ENCODE results near the gene POLR2I.
A peak's percentile ranks its signal among the peaks of the same experiment; 100 is the strongest.
"Not testable (repeated sequence)": the region's sequence is repeated elsewhere in the genome, so short reads cannot be mapped to it uniquely, and the experiment has no call there.

Gene POLR2I

DNA sequence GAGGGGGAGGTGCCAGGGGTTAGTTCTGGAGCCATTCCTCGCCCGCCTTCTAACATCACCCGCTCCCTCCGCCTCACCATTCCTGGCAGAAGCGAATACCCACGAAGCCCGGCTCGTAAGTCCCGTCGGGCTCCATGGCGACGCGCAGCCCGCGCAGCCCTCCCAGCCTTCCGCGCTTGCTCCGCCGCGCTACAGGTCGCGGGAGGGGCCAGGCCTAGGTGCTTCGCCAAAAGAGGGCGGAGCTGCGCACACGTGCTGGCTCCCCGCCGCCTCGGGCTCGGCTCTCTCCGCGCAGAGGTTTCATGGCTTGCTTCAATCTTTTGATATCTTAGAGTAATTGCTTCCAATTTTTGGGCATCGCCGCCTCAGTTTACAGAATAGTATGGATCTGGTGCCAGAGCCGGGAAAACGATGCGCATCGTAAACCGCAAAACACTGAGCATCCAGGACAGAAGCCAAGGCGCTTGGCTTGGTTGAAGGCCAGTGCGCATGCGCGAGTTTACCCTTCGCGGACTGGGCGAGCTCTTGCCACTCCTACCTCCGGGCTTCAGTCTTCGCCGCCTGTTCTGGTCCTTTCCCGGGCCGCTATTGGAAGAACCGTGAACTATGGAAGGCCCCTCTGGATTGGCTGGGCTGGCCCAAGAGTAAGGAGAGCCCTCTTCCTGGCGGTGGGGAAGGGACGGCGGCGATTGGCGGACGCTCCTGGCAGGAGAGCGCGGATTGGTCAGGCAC, at the start of gene POLR2I:
Gene POLR2I, minus strand, starts transcription at position 155 of the 732 bp plus-strand sequence. Its CDS starts 19 bp downstream, at position 136.
- peak; percentile 97 for DNase-seq (ENCODE audit: low read depth)

DNA sequence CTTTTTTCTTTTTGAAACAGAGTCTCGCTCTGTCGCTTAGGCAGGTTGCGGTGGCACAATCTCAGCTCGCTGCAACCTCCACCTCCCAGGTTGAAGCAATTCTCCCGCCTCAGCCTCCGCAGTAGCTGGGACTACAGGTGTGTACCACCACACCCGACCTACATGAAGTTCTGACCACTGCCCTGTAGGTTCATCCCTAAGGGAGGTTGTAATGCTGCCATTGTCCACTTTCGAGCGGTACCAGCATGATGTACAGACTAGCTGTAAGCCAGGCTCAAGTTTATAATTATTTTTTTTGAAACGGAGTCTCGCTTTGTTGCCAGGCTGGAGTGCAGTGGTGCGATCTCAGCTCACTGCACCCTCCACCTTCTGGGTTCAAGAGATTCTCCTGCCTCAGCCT, 49.1 kb upstream of the POLR2I start:
- DNase-seq (ENCODE audit: low read depth) = no peak

DNA sequence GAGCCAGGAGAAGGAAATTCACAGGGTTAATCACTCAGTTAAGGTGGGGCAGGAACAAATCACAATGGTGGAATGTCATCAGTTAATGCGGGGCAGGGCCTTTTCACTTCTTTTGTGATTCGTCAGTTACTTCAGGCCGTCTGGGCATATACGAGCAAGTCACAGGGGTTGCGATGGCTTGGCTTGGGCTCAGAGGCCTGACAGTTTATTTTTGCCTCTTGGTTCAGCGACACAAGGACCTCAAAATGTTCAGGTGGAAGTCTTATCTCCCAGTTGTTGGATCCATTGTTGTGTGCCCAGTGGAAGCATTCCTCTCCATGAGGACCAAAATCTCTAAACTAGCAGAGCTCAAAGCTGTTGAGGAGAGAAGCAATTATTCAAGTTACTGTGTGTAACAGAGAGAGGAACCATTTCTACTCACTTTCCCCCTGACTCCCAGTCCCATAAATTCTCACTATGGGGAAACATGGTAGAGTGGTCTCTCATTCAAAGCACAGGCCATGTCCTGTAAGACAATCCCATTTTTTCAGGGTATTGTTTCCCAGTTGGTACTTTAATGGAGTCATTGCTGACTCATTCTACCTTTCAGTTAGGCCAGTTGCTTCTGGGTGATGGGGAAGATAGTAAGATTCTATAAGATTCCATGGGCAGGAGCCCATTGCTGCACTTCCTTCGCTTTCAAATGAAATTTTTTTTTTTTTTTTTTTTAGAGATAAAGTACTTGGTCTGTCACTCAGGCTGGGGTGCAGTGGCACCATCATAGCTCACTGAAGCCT, 46.3 kb upstream of the POLR2I start:
- no peak for DNase-seq (ENCODE audit: low read depth)

GRCh38 chr19:36153126-36153525, 38.5 kb upstream of the POLR2I start:
- no peak for DNase-seq (ENCODE audit: low read depth)

GRCh38 chr19:36152352-36153091, 37.8 kb upstream of the POLR2I start, which contains the start of gene COX7A1:
Gene COX7A1, minus strand, starts transcription at chr19:36152447. Its CDS starts 40 bp downstream, at chr19:36152407.
- DNase-seq (ENCODE audit: low read depth) = no peak

DNA sequence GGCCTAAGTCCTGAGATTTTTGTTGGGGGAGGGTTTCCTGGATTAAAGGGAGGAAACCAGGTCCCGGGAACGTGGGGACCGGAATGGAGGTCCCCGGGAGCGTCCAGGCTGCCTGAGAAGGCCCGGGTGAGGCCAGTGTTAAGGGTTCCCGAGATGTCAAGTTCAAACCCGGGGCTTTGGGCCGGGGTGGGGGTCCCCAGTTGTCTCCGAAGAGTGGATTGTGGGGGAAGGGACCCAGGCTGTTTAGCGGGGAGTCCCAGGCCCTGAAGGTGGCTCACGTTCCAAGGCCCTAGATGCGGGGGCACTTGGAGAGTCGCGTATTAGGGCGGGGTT, 37.3 kb upstream of the POLR2I start:
- DNase-seq (ENCODE audit: low read depth) = no peak

DNA sequence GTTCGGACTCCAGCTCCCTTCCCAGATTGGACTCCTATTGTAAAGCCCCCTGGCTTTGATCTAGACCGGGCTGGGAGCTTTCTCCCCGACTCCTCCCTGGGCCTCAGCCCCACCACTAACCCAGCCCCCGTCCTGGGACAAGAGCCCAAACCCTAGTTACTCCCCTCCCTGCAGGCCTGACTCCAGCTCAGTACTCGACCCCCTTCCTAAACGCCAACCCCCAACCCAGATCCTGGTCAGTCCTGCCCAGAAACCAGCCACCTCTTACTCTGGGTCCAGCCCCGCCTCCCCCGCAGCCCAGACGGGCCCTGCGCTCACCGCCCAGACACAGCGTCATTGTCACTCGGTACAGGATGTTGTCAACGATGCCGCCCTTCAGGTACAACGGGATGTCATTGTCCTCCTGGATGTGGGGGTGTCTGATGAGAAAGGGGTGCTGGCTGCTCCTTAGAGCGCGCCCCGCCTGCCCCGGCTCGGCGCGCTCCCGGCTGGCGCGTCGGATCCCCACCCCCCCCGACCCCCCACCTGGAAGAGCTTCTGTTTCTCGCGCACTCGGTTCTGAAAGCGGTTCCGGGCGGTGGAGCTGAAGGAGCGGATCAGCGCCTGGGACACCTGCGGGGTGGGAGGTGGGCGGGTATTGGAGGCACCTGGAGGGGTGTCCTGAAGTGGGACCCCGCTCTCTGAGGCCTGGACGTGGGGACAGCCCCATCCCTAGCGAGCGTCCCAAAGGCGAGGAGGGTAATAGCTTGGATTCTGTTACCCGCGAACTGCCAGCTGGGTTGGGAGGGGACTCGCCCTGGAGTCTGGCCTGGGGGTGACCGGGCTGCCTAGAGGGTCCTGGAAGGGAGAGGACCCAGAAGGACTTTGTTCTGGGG, 36.7 kb upstream of the POLR2I start:
- DNase-seq (ENCODE audit: low read depth) = no peak

DNA sequence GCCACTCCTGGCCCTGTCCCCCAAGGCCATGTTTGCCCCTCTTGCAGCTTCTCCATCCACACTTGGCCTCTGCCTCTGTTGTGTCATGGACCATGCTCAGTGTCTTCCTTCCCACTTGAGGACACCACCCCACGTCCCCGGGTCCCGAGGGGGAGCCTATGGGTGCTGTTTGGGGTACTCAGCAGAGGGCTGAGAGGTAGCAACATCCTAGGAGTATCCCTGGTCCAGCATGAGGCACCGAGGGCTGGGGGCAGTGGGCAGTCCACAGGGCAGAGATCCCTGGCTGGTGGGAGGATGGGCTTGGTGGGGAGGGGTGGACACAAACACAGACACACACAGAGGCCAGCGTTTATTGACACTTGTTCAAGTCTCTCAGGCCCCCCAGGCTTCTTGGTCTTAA, 35.9 kb upstream of the POLR2I start:
- no peak for DNase-seq (ENCODE audit: low read depth)

- DNase-seq (ENCODE audit: low read depth) = no peak
Observed at GRCh38 chr19:36149673-36150406, 35.2 kb upstream of the POLR2I start.

DNA sequence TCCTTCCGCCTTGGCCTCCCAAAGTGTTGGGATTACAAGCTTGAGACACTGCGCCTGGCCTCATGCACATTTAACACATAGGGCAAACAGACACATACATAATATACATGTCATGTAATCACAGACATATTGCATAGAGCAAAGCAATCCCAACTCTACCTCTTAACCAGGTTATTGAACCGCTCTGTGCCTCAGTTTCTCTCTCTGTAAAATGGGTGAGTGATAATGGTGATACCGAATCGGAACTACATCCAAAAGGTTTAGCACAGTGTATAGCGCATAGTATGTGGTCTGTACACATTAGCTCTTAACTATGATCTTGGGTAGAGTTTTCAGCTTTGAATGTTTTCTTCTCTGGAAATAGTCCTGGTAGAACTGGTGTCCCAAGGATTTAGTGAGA, 29.9 kb upstream of the POLR2I start:
- no peak for DNase-seq (ENCODE audit: low read depth)

- no peak for DNase-seq (ENCODE audit: low read depth)
Observed at GRCh38 chr19:36142496-36142895, 27.8 kb upstream of the POLR2I start.

DNA sequence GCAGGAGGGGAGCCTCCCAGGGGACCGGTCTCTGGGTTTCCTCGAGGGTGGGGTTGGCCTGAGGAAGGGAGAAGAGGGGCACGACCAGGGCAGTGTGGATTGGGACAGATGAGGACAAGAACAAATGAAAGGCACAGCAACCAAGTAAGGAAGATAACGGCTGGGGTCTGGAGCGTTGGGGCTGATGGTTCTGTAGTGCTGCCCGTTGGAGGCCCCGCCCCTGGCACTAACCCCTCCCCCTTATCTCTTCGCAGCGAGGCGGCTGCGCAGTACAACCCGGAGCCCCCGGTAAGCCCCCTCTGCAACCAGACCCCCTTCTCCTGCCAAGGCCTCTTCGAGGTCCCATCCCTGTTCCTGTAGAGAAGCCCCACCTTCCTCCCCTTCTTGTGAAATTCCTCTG, 27.4 kb upstream of the POLR2I start:
- no peak for DNase-seq (ENCODE audit: low read depth)

DNA sequence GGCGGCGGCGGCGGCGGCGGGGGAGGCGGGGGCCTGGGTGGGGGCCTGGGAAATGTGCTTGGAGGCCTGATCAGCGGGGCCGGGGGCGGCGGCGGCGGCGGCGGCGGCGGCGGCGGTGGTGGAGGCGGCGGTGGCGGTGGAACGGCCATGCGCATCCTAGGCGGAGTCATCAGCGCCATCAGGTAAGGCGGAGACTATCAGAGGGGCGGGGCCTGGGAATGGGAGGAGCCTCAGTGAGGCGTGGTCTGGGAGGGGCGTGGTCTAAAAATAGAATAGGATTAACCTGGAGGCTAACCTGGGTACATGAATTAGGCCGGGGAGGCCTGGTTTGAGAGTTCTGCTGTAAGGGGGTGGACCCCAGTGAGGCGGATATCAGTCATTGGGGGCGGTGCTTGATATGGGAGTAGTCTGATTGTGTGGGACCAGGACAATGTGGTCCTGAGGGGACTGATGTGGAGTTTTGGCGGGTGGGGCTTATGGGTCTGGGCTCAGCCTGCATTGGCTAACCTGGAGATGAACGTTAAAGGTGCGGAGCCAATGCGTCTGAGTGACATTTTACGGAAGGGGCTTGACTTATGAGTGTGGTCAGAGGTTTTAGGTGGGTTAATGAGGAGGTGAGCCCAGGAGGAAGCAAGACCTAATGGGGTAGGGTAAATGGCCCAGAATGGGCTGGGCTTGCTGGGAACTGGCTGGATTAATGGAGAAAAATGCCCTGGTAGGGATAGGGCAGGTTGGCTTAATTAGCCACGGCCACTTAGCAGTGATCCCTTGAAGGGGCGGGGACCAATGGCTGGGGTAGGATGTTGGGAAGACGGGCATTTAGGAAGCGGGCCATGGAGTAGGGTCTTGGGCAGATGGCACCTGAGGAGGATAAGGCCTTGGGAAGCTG, 26.6 kb upstream of the POLR2I start:
- DNase-seq (ENCODE audit: low read depth) = peak; percentile 73

- peak; percentile 43 for DNase-seq (ENCODE audit: low read depth)
Observed at GRCh38 chr19:36140304-36141038, 25.8 kb upstream of the POLR2I start.

GRCh38 chr19:36139473-36140303, 25.0 kb upstream of the POLR2I start, which contains the start of gene CAPNS1:
Gene CAPNS1, plus strand, starts transcription at chr19:36140066. Its CDS starts 946 bp downstream, at chr19:36141012.
- DNase-seq (ENCODE audit: low read depth) = peak; percentile 94

- DNase-seq (ENCODE audit: low read depth) = no peak
Observed at GRCh38 chr19:36139120-36139472, 24.4 kb upstream of the POLR2I start.

DNA sequence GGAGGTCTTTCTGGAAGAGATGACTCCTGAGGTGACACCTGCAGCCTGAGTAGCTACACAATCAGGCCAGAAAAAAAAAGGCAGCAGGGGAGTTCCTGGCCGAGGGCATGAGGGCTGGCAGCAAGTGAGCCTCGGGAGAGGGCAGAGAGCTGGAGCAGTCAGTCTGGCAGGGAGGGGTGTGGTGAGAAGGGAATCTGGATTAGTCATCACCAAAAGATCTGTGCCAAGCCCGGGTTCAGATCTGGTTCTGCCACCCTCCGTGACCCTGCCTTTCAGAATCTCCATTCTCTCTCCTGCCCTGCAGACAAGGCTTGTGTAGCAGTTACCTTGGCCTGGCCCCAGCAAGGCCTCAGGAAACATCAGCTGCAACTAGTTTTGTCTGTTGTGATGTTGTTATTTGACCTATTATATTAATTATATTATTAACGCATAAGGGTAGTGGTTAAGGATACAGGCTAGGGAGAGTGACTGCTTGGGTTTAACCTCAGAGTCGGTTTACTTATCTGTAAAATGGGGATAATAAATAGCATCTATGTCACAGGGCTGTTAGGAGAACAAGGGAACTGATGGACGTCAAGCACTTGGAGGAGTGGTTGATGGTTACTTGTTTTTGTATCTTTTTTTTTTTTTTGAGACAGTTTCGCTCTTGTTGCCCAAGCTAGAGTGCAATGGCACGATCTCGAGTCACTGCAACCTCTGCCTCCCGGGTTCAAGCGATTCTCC, 22.4 kb upstream of the POLR2I start:
- no peak for DNase-seq (ENCODE audit: low read depth)

GRCh38 chr19:36134867-36135266, 20.2 kb upstream of the POLR2I start:
- DNase-seq (ENCODE audit: low read depth) = not testable (repeated sequence)

All from CMK (cell line).